Activated CD4-positive, alpha-beta T cell treated with anti-CD3 and anti-CD28 coated beads, Interleukin-2, amount 10 ng/mL, durations not matched to agents 7 days and 5 days (primary cell): ENCODE results near the gene IFITM1. TPM values are rescaled to one million over a fixed set of nuclear protein-coding genes. Genes with fewer than 3 reads are reported as not detected.
"Not testable (repeated sequence)": the region's sequence is repeated elsewhere in the genome, so short reads cannot be mapped to it uniquely, and the experiment has no call there.

ENCODE experiments used
- CTCF ChIA-PET: fragments of 350-600 bp; sonication (Branson Sonifier 250); formaldehyde crosslinking; loops from one replicate; lab custom pipeline; 2021; ENCODE audit warnings: antibody characterized with exemption; lab: Charles Lee
- POLR2A ChIA-PET: fragments of 350-600 bp; sonication (Branson Sonifier 250); formaldehyde crosslinking; loops from one replicate; lab custom pipeline; 2021; ENCODE audit warnings: antibody characterized with exemption; lab: Charles Lee
- DNase-seq: peaks from one replicate; pipeline ENCODE4 v3.0.0-alpha.2; 2020
- H3K27ac Mint-ChIP-seq: one replicate; pipeline ENCODE4 v1.8.0; 2021; ENCODE audit warnings: mild to moderate bottlenecking, moderate library complexity, mixed read lengths
- H3K27me3 Mint-ChIP-seq: one replicate; pipeline ENCODE4 v1.8.0; 2021; ENCODE audit warnings: mixed read lengths
- H3K36me3 Mint-ChIP-seq: one replicate; pipeline ENCODE4 v1.8.0; 2021; ENCODE audit warnings: low read depth, mixed read lengths
- H3K4me1 Mint-ChIP-seq: one replicate; pipeline ENCODE4 v1.8.0; 2021; ENCODE audit warnings: mixed read lengths
- H3K4me3 Mint-ChIP-seq: one replicate; pipeline ENCODE4 v1.8.0; 2021; ENCODE audit warnings: mild to moderate bottlenecking, moderate library complexity, mixed read lengths
- H3K9me3 Mint-ChIP-seq: one replicate; pipeline ENCODE4 v1.8.0; 2021; ENCODE audit warnings: mixed read lengths
- total RNA-seq, 2 experiments: library from RNA; stranded (reverse); gene quantifications; one replicate each; pipeline ENCODE4 v1.2.3, GENCODE V29; 2021

Gene IFITM1
- total RNA-seq, 2 experiments from 2014 or later: 1,306 to 1,465 TPM

DNA sequence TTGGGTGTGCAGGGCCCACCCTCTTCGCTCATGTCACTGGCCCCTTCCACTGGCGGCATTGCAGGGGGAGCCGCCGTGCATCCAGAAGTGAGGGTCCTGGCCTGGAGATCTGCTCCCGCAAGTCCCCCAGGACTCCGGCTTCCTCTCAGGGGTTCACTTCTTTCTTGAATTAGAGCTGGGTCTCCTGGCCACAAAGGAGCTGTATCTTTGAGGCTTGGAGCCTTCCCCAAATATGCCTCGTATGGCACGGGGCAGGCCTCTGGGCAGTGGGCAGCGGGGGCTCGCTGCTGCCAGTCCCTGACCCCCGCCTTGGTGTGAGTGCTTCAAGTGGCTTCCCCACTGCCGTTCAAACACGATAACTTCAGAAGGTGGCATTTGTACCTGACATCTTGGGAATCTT, 14.2 kb downstream of the IFITM1 start:
- Mint-ChIP-seq H3K4me3 (no peak overlapping the region), H3K9me3 (peaks cover 1% of the 10 kb centered on the region), H3K36me3 (peaks cover 12% of the 10 kb centered on the region), H3K27me3 (no peaks in the 10 kb centered on the region), H3K4me1 (peaks cover 86% of the 10 kb centered on the region), H3K27ac (peak overlapping the region; percentile 66)
- no peak for DNase-seq
- POLR2A ChIA-PET: interaction anchor here (0.9 kb wide), 1 partner anchor 16 kb away, joined by 9 read pairs; no protein-coding TSS in a partner anchor
- CTCF ChIA-PET: interaction anchor here (1.2 to 1.9 kb wide), 6 partner anchors 11 to 27 kb away, joined by 3 to 8 read pairs (median 4); no protein-coding TSS in a partner anchor

DNA sequence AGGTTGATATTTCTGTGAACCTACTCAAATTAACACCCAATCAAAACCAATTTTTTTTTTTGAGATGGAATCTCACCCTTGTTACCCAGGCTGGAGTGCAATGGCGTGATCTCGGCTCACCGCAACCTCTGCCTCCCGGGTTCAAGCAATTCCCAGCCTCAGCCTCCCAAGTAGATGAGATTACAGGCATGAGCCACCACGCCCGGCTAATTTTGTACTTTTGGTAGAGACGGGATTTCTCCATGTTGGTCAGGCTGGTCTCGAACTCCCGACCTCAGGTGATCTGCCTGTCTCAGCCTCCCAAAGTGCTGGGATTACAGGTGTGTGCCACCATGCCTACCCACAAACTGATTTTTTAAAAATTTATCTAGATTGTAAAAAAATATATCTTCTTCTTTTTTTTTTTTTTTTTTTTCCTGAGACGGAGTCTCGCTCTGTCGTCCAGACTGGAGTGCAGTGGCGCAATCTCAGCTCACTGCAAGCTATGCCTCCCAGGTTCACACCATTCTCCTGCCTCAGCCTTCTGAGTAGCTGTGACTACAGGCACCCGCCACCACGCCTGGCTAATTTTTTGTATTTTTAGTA, 14.8 kb downstream of the IFITM1 start:
- CTCF ChIA-PET: interaction anchor here (0.5 to 1.9 kb wide), 10 partner anchors 8 to 190 kb away, joined by 3 to 8 read pairs (median 3); partner anchors contain the start of gene IFITM3
- Mint-ChIP-seq H3K27ac (peak overlapping the region; percentile 60), H3K36me3 (peaks cover 15% of the 10 kb centered on the region), H3K4me1 (peaks cover 86% of the 10 kb centered on the region)
- H3K9me3 Mint-ChIP-seq, H3K4me3 Mint-ChIP-seq, DNase-seq, H3K27me3 Mint-ChIP-seq: not testable (repeated sequence)
- POLR2A ChIA-PET: interaction anchor here (1.4 to 1.8 kb wide), 2 partner anchors 11 to 27 kb away, joined by 3 to 7 read pairs; no protein-coding TSS in a partner anchor

DNA sequence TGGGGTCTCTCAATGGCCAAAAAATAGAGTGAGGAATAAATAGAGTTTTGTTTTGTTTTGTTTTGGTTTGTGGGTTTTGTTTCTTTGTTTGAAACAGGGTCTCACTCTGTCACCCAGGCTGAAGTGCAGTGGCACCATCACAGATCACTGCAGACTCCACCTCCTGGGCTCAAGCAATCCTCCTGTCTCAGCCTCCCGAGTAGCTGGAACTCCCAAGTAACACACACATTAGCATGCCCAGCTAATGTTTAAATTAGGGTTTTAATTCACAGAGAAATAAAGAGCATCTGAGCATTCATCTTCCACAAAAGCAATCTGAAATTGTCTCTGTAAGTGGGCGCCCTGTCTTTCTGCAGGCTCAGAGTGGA, 16.0 kb downstream of the IFITM1 start:
- H3K27me3 Mint-ChIP-seq: no peaks in the 10 kb centered on the region
- H3K4me1 Mint-ChIP-seq: peaks cover 81% of the 10 kb centered on the region
- H3K27ac Mint-ChIP-seq: peak overlapping the region; percentile 87
- H3K4me3 Mint-ChIP-seq: no peak overlapping the region
- no peak for DNase-seq
- POLR2A ChIA-PET: interaction anchor here (1.4 to 1.8 kb wide), 2 partner anchors 13 to 26 kb away, joined by 3 to 7 read pairs; no protein-coding TSS in a partner anchor
- CTCF ChIA-PET: interaction anchor here (0.9 to 2.4 kb wide), 8 partner anchors 9 to 189 kb away, joined by 3 to 12 read pairs (median 4); partner anchors contain the start of genes BET1L and RIC8A
- peaks cover 15% of the 10 kb centered on the region for H3K36me3 Mint-ChIP-seq
- H3K9me3 Mint-ChIP-seq: peaks cover 4% of the 10 kb centered on the region

DNA sequence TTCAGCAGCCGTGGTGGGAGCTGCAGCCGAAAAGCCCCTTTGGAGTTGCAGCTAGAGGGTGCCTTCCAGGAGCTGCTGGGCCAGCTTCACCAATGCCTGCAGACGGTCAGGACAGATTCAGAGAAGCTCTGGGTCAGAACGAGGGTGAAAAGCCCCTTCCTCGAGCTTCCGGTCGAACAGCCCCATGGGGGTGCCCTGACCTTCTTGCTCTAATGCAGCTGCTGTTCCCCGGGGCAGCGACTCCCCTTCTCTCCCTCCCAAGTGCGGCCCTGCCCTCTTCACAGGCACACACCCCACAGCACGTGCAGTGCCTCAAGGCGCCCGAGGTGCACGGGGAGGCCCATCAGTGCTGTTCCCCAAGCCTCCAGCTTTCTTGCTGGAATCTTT, 16.5 kb downstream of the IFITM1 start:
- H3K4me1 Mint-ChIP-seq: peaks cover 78% of the 10 kb centered on the region
- ChIA-PET CTCF (interaction anchor here (0.9 to 2.4 kb wide), 8 partner anchors 8 to 189 kb away, joined by 3 to 12 read pairs (median 4); partner anchors contain the start of genes BET1L and RIC8A), POLR2A (interaction anchor here (1.4 to 1.8 kb wide), 2 partner anchors 13 to 25 kb away, joined by 3 to 7 read pairs; no protein-coding TSS in a partner anchor)
- H3K9me3 Mint-ChIP-seq: peaks cover 4% of the 10 kb centered on the region
- H3K27me3 Mint-ChIP-seq: no peaks in the 10 kb centered on the region
- no peak overlapping the region for H3K4me3 Mint-ChIP-seq
- peaks cover 15% of the 10 kb centered on the region for H3K36me3 Mint-ChIP-seq
- H3K27ac Mint-ChIP-seq: peak overlapping the region; percentile 31
- DNase-seq: no peak

DNA sequence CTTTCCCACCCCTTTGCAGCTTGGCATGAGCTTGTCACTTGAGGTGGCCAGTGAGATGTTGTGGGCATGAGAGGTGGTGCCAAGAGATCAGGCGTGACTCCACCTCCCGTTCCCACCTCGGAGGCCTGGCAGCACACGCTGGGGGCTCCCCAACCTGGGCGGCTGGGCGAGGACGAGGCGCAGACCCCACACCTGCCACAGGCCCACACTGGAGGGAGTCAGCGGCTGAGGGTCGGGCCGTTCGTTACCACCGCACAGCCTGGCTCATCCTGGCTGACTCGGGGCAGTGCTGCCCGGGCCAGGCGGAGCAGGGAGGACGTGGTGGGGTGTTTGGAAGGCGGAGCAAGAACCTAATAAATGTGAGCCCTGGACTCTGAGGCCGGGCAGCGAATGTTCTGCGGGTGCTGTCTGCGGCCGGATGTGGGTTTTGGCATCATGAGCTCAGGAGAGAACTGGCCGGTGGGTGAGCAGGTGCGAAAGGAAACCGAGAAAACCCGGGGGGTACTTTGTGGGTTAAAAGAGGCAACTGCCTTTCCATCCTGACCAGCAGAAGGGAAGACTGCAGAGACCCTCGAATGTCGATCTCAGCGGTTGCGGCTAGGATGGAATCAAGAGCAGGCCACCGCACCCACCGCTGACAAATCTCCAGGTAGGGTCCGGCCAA, 17.0 kb downstream of the IFITM1 start:
- ChIA-PET POLR2A (no interaction called here), CTCF (interaction anchor here (0.9 to 2.4 kb wide), 7 partner anchors 8 to 123 kb away, joined by 3 to 12 read pairs (median 4); partner anchors contain the start of genes BET1L and RIC8A)
- H3K4me3 Mint-ChIP-seq: no peak overlapping the region
- peaks cover 80% of the 10 kb centered on the region for H3K4me1 Mint-ChIP-seq
- peaks cover 15% of the 10 kb centered on the region for H3K36me3 Mint-ChIP-seq
- peak; percentile 42 for DNase-seq
- H3K9me3 Mint-ChIP-seq: peaks cover 4% of the 10 kb centered on the region
- H3K27me3 Mint-ChIP-seq: no peaks in the 10 kb centered on the region
- H3K27ac Mint-ChIP-seq: peak overlapping the region; percentile 88

DNA sequence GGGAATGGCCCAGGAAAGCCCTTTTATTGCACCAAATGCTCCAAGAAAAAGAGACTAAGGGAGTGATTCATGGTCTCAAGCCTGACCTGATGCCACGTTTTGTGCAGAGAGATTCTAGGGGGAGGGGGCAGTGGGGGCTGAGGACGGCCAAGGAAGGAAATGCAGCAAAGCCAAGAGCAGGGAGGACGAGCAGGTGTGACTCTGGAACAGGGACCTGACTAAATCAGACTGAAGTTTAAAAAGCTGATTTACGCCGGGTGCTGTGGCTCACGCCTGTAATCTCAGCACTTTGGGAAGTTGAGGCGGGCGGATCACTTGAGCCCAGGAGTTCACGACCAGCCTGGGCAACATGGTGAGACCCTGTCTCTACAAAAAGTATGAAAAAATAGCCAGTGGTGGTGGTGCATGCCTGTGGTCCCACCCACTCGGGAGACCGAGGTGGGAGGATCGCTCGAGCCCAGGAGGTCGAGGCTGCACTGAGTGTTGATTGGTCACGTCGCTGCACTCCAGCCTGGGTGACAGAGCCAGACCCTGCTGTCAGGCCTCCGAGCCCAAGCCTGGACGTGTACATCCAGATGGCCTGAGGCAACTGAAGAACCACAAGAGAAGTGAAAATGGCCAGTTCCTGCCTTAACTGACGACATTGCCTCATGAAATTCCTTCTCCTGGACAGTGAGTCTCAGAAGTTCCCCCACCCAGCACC, 17.7 kb downstream of the IFITM1 start:
- no peak for DNase-seq
- H3K4me3 Mint-ChIP-seq: no peak overlapping the region
- ChIA-PET POLR2A (no interaction called here), CTCF (interaction anchor here (1.2 to 2.4 kb wide), 3 partner anchors 9 to 66 kb away, joined by 4 to 12 read pairs (median 4); no protein-coding TSS in a partner anchor)
- H3K36me3 Mint-ChIP-seq: peaks cover 15% of the 10 kb centered on the region
- H3K4me1 Mint-ChIP-seq: peaks cover 80% of the 10 kb centered on the region
- peak overlapping the region; percentile 88 for H3K27ac Mint-ChIP-seq
- no peaks in the 10 kb centered on the region for H3K27me3 Mint-ChIP-seq
- peaks cover 4% of the 10 kb centered on the region for H3K9me3 Mint-ChIP-seq

DNA sequence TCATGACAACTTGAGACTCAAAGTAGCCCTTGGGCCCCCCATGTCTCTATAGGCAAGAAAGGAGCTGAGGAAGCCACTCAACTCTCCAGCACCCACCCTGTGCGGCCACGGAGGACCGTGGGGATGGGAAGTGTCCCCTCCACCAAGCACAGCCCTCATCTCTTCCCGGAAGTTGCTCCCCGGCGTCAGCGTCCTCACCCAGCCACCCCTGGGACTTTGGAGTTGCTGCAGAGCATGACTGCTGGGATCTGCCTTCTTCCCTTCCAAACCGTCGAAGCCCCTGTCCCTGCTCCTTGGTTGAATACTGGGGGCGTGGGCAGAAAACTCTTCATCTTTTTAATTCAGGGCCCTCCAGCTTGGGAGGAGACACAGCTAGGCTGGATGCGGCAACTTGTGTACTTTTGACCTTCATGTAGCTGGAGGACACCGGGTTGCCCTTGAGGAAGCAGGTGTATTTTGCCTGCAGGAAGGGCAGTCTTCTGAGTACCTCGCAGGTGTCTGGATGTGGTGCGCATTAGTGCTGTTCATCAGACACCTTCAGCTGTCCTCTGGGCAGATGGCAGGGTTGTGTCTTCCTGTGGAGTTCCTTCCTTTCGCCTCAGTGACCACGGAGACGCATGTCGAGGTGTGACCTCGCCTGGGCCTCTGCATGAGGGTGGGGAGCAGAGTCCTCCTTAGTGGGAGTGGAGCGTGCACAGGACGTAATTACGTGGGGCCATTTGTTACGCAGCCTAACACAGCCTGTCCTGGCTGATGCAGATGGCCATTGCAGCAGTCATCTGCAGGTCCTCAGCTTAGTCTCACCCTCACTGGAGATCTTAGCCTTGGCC, 19.0 kb downstream of the IFITM1 start:
- Mint-ChIP-seq H3K36me3 (peaks cover 15% of the 10 kb centered on the region), H3K4me1 (peaks cover 71% of the 10 kb centered on the region), H3K9me3 (peaks cover 4% of the 10 kb centered on the region), H3K27ac (no peak overlapping the region), H3K4me3 (no peak overlapping the region), H3K27me3 (no peaks in the 10 kb centered on the region)
- DNase-seq: no peak
- ChIA-PET CTCF (interaction anchor here (1.0 kb wide), 1 partner anchor 55 kb away, joined by 3 read pairs; the partner anchor contains the start of gene NLRP6), POLR2A (no interaction called here)

DNA sequence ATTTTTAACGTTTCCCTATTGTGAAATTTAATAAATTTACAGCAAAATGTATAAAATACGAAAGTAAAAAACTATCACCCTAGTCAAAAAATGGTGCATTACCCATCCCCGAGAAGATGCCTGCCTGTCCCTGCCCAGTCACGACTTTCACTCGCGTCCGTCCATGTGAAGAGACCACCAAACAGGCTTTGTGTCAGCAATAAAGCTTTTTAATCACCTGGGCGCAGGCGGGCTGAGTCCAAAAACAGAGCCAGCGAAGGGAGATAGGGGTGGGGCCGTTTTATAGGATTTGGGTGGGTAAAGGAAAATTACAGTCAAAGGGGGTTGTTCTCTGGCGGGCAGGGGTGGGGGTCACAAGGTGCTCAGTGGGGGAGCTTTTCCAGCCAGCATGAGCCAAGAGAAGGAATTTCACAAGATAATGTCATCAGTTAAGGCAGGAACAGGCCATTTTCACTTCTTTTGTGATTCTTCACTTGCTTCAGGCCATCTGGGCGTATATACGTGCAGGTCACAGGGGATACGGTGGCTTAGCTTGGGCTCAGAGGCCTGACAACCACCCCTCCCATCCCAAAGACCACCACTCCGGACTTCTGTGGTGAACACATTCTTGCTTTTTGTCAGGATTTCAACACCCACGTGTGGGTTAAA, 19.9 kb downstream of the IFITM1 start:
- POLR2A ChIA-PET, H3K9me3 Mint-ChIP-seq, H3K4me3 Mint-ChIP-seq, H3K27ac Mint-ChIP-seq, DNase-seq, H3K27me3 Mint-ChIP-seq: not testable (repeated sequence)
- CTCF ChIA-PET: interaction anchor here (0.9 to 1.0 kb wide), 2 partner anchors 15 to 185 kb away, joined by 3 to 4 read pairs; no protein-coding TSS in a partner anchor
- Mint-ChIP-seq H3K4me1 (peaks cover 65% of the 10 kb centered on the region), H3K36me3 (peaks cover 15% of the 10 kb centered on the region)

DNA sequence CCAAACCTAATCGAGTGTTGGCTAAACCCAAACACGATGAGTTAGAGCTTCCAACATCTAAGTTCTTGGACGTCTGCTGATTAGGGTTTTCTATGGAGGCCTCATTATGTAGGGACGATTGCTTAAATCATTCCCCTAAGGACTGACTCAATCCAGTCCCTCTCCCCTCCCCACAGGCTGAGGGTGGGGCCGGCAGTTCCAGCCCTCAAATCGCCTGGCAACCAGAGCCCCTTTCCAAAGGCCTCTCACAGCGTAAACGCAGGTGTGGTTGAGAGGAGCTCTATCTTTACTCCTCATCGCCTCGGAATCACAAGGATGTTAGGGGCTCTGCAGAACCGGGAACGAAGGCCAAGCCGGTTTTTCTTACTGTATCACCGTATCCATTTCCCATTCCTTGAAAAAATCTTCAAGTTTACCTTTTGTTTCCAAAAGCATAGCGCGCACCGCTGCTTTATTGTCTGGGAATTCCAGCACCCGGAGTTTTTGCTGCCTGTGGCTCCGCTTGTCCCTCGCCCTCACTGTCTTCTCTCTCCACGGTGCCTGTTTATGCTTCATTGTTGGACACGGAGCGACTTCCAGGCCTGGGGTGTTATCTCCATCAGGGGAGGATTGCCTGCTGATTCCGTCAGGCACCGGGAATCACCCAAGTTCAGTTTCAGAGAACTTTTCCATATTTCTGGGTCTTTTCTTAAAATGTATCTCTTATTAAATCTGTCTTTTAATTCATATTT, 20.6 kb downstream of the IFITM1 start:
- POLR2A ChIA-PET: no interaction called here
- CTCF ChIA-PET: interaction anchor here (0.9 to 1.0 kb wide), 2 partner anchors 15 to 185 kb away, joined by 3 to 4 read pairs; no protein-coding TSS in a partner anchor
- no peaks in the 10 kb centered on the region for H3K27me3 Mint-ChIP-seq
- H3K9me3 Mint-ChIP-seq: peaks cover 4% of the 10 kb centered on the region
- H3K4me3 Mint-ChIP-seq: no peak overlapping the region
- DNase-seq: no peak
- H3K27ac Mint-ChIP-seq: no peak overlapping the region
- H3K4me1 Mint-ChIP-seq: peaks cover 59% of the 10 kb centered on the region
- peaks cover 11% of the 10 kb centered on the region for H3K36me3 Mint-ChIP-seq

DNA sequence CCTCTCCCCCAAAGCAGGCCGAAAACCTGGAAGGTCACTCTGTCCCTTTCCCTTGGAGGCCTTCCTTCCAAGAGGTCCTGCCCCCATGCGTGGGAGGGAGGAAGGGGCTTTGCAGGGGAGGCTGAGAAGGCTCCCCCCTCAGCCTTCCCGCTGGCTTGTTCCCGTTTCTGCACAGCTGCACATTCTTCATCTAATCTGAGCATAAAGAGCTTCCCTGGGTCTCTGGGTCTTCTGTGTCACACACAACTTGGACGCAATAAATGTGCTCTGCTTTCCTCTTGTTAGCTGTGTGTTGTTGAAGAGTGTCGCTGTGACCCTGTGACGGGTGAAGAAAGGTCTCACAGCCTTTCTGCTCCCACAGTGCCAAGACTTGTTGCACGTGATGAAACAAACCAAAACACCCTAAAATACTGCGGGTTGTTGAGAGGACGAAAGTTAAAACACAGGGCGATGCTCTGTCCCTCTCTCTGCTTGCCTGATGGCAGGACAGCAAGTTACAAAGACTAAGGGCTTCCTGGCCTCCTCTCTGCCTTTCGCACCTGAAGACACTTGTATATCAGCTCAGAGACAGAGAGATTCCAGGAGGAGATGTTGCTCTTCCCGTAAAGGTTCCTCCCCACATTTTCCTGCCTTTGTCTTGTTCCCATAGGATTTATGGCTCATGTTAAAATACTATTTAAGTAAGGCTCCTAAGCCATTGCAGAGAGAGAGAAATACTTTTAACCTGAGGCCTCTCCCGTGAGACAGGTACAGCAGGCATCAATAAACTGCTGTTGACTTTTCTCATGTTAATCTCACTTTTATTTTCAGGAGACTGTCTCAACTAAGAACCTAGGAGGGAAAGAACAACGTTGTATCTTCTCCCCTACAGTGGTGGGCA, 22.2 kb downstream of the IFITM1 start:
- no peak for DNase-seq
- Mint-ChIP-seq H3K36me3 (peaks cover 15% of the 10 kb centered on the region), H3K4me3 (no peak overlapping the region), H3K27ac (peak overlapping the region; percentile 47), H3K27me3 (peaks cover 8% of the 10 kb centered on the region), H3K9me3 (peaks cover 4% of the 10 kb centered on the region), H3K4me1 (peaks cover 48% of the 10 kb centered on the region)
- ChIA-PET CTCF (no interaction called here), POLR2A (no interaction called here)
